WTC11 (cell line): Measurements from ENCODE around the gene NBEAL1. TPM values are rescaled to one million over a fixed set of nuclear protein-coding genes. Genes with fewer than 3 reads are reported as not detected.

ENCODE experiments used
- ATAC-seq: fragments of 200-7000 bp; cut with Tn5 transposase; 2 replicates; pipeline ENCODE4 v1.10.0; 2021; ENCODE audit warnings: mild to moderate bottlenecking, moderate library complexity
- CTCF ChIA-PET: fragments of 300-600 bp; sonication (Branson Sonifier 250); formaldehyde crosslinking; loops from one replicate; lab custom pipeline; 2021; ENCODE audit warnings: antibody characterized with exemption; lab: Charles Lee
- POLR2A ChIA-PET: fragments of 350-600 bp; sonication (Branson Sonifier 250); formaldehyde crosslinking; loops from one replicate; lab custom pipeline; 2021; ENCODE audit warnings: antibody characterized with exemption; lab: Charles Lee
- DNase-seq: peaks from one replicate; pipeline ENCODE4 v3.0.0; 2021; ENCODE audit warnings: low spot score
- H3K27ac Mint-ChIP-seq: 2 replicates; pipeline ENCODE4 v1.8.0; 2021; ENCODE audit warnings: mixed read lengths
- H3K27me3 Mint-ChIP-seq: 2 replicates; pipeline ENCODE4 v1.8.0; 2021; ENCODE audit warnings: low read depth, mild to moderate bottlenecking, moderate library complexity, mixed read lengths
- H3K36me3 Mint-ChIP-seq: 2 replicates; pipeline ENCODE4 v1.8.0; 2021; ENCODE audit warnings: mixed read lengths
- H3K4me1 Mint-ChIP-seq: 2 replicates; pipeline ENCODE4 v1.8.0; 2022; ENCODE audit warnings: mixed read lengths
- H3K4me3 Mint-ChIP-seq: 2 replicates; pipeline ENCODE4 v1.8.0; 2021; ENCODE audit warnings: mild to moderate bottlenecking, moderate library complexity, mixed read lengths
- H3K9me3 Mint-ChIP-seq: 2 replicates; pipeline ENCODE4 v1.8.0; 2021; ENCODE audit warnings: mixed read lengths
- EMX1 ChIP-seq: fragments of 250-450 bp; sonication (Bioruptor Pico); IDR thresholded peaks from 2 replicates; pipeline ENCODE4 v1.8.0; 2021; ENCODE audit warnings: mild to moderate bottlenecking
- ESRRA ChIP-seq: sonication (generic); formaldehyde crosslinking; IDR thresholded peaks from 2 replicates; pipeline ENCODE4 v1.8.1; 2022; ENCODE audit warnings: mild to moderate bottlenecking, missing genetic modification reagents, borderline replicate concordance
- ETV6 ChIP-seq: sonication (generic); formaldehyde crosslinking; IDR thresholded peaks from 2 replicates; pipeline ENCODE4 v1.8.1; 2022; ENCODE audit warnings: mild to moderate bottlenecking, missing genetic modification reagents
- GABPB1 ChIP-seq: sonication (generic); formaldehyde crosslinking; IDR thresholded peaks from 2 replicates; pipeline ENCODE4 v1.8.1; 2023; ENCODE audit warnings: mild to moderate bottlenecking, missing genetic modification reagents
- GTF2I ChIP-seq: fragments of 250-450 bp; sonication (Bioruptor Pico); conservative IDR thresholded peaks from 2 replicates; pipeline ENCODE4 v1.4.0; 2021; ENCODE audit warnings: mild to moderate bottlenecking
- IRF2 ChIP-seq: sonication (generic); formaldehyde crosslinking; IDR thresholded peaks from 2 replicates; pipeline ENCODE4 v1.8.0; 2022; ENCODE audit warnings: low read depth, missing genetic modification reagents, borderline replicate concordance
- MYBL2 ChIP-seq: sonication (generic); formaldehyde crosslinking; IDR thresholded peaks from 2 replicates; pipeline ENCODE4 v1.8.1; 2023; ENCODE audit warnings: mild to moderate bottlenecking, moderate library complexity, missing genetic modification reagents
- NR3C1 ChIP-seq: sonication (generic); formaldehyde crosslinking; conservative IDR thresholded peaks from 2 replicates; pipeline ENCODE4 v1.8.1; 2023; ENCODE audit warnings: low read depth, mild to moderate bottlenecking, missing genetic modification reagents
- SMAD3 ChIP-seq: sonication (generic); formaldehyde crosslinking; IDR thresholded peaks from 2 replicates; pipeline ENCODE4 v1.8.0; 2022; ENCODE audit warnings: missing genetic modification reagents, mild to moderate bottlenecking, borderline replicate concordance
- SP1 ChIP-seq: sonication (generic); formaldehyde crosslinking; conservative IDR thresholded peaks from 2 replicates; pipeline ENCODE4 v1.8.1; 2022; ENCODE audit warnings: missing genetic modification reagents
- TP53 ChIP-seq: sonication (generic); formaldehyde crosslinking; IDR thresholded peaks from 2 replicates; pipeline ENCODE4 v1.8.1; 2023; ENCODE audit warnings: mild to moderate bottlenecking, missing genetic modification reagents
- ZBTB21 ChIP-seq: sonication (generic); formaldehyde crosslinking; IDR thresholded peaks from 2 replicates; pipeline ENCODE4 v1.8.1; 2023; ENCODE audit warnings: mild to moderate bottlenecking, missing genetic modification reagents, borderline replicate concordance
- ZNF138 ChIP-seq: sonication (generic); formaldehyde crosslinking; conservative IDR thresholded peaks from 2 replicates; pipeline ENCODE4 v1.8.1; 2022; ENCODE audit warnings: mild to moderate bottlenecking, moderate library complexity, missing genetic modification reagents
- total RNA-seq: library from RNA; stranded (reverse); gene quantifications from 3 replicates; pipeline ENCODE4 v1.2.3, GENCODE V29; 2021
- TF ChIP-seq, protein P1 (sequence below): sonication (generic); formaldehyde crosslinking; IDR thresholded peaks from 2 replicates; pipeline ENCODE4 v1.8.0; 2022; ENCODE audit warnings: mild to moderate bottlenecking, missing genetic modification reagents
- TF ChIP-seq, protein P2 (sequence below): fragments of 250-450 bp; sonication (Bioruptor Pico); IDR thresholded peaks from 2 replicates; pipeline ENCODE4 v1.9.0; 2021; ENCODE audit warnings: moderate library complexity, mild to moderate bottlenecking, inconsistent platforms, borderline replicate concordance
- TF ChIP-seq, protein P3 (sequence below): sonication (generic); formaldehyde crosslinking; IDR thresholded peaks from 2 replicates; pipeline ENCODE4 v1.8.1; 2023; ENCODE audit warnings: mild to moderate bottlenecking, missing genetic modification reagents, moderate library complexity
- TF ChIP-seq, protein P4 (sequence below): sonication (generic); formaldehyde crosslinking; IDR thresholded peaks from 2 replicates; pipeline ENCODE4 v1.8.1; 2022; ENCODE audit warnings: low read depth, missing genetic modification reagents, borderline replicate concordance
- TF ChIP-seq, protein P5 (sequence below): sonication (generic); formaldehyde crosslinking; IDR thresholded peaks from 2 replicates; pipeline ENCODE4 v1.8.1; 2023; ENCODE audit warnings: mild to moderate bottlenecking, moderate library complexity, missing genetic modification reagents
- TF ChIP-seq, protein P6 (sequence below): sonication (generic); formaldehyde crosslinking; IDR thresholded peaks from 2 replicates; pipeline ENCODE4 v1.8.0; 2022; ENCODE audit warnings: missing genetic modification reagents

NBEAL1 gene
- total RNA-seq, 1 experiment from 2014 or later: 10.5 TPM

DNA sequence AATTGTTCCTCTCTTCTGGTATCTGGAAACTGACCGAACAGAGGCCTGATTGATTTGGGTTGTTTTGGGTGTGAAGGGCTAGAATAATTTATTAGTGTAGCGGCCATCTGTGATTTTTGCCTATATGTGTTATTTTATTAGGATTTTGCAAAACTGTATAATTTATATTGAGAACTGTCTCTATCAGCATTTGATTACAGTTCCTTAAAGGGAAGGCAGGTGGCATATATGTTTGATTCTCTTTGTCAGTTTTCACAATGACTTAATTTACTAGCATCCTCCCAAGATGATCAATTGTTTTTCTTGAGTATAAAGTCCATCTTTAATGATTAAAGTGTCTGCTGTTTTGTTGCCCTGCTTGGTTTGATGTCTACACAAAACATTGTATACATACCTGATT is 4.5 kb downstream of the NBEAL1 start:
- DNase-seq (no peak), ATAC-seq (no peak)
- Mint-ChIP-seq H3K27me3 (no peaks in the 10 kb centered on the region), H3K4me3 (no peak overlapping the region), H3K36me3 (no peaks in the 10 kb centered on the region), H3K9me3 (no peaks in the 10 kb centered on the region), H3K4me1 (peaks cover 16% of the 10 kb centered on the region), H3K27ac (no peak overlapping the region)
- ChIA-PET POLR2A (no interaction called here), CTCF (no interaction called here)
- TF ChIP-seq ETV6 (CRISPR knock-in tag) (no peak), TP53 (CRISPR knock-in tag) (no peak), ZBTB21 (CRISPR knock-in tag) (no peak), GTF2I (no peak), IRF2 (CRISPR knock-in tag) (no peak), SMAD3 (CRISPR knock-in tag) (no peak), ZNF138 (no peak), MYBL2 (no peak), SP1 (CRISPR knock-in tag) (no peak), NR3C1 (CRISPR knock-in tag) (no peak), ESRRA (CRISPR knock-in tag) (no peak), EMX1 (no peak), GABPB1 (no peak)
- TF ChIP-seq, protein P1, sequence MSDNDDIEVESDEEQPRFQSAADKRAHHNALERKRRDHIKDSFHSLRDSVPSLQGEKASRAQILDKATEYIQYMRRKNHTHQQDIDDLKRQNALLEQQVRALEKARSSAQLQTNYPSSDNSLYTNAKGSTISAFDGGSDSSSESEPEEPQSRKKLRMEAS (CRISPR knock-in tag): no peak
- TF ChIP-seq, protein P2, sequence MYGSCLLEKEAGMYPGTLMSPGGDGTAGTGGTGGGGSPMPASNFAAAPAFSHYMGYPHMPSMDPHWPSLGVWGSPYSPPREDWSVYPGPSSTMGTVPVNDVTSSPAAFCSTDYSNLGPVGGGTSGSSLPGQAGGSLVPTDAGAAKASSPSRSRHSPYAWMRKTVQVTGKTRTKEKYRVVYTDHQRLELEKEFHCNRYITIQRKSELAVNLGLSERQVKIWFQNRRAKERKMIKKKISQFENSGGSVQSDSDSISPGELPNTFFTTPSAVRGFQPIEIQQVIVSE (CRISPR knock-in tag): no peak
- TF ChIP-seq, protein P3, sequence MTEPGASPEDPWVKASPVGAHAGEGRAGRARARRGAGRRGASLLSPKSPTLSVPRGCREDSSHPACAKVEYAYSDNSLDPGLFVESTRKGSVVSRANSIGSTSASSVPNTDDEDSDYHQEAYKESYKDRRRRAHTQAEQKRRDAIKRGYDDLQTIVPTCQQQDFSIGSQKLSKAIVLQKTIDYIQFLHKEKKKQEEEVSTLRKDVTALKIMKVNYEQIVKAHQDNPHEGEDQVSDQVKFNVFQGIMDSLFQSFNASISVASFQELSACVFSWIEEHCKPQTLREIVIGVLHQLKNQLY (CRISPR knock-in tag): no peak
- TF ChIP-seq, protein P4, sequence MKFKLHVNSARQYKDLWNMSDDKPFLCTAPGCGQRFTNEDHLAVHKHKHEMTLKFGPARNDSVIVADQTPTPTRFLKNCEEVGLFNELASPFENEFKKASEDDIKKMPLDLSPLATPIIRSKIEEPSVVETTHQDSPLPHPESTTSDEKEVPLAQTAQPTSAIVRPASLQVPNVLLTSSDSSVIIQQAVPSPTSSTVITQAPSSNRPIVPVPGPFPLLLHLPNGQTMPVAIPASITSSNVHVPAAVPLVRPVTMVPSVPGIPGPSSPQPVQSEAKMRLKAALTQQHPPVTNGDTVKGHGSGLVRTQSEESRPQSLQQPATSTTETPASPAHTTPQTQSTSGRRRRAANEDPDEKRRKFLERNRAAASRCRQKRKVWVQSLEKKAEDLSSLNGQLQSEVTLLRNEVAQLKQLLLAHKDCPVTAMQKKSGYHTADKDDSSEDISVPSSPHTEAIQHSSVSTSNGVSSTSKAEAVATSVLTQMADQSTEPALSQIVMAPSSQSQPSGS: no peak
- TF ChIP-seq, protein P5, sequence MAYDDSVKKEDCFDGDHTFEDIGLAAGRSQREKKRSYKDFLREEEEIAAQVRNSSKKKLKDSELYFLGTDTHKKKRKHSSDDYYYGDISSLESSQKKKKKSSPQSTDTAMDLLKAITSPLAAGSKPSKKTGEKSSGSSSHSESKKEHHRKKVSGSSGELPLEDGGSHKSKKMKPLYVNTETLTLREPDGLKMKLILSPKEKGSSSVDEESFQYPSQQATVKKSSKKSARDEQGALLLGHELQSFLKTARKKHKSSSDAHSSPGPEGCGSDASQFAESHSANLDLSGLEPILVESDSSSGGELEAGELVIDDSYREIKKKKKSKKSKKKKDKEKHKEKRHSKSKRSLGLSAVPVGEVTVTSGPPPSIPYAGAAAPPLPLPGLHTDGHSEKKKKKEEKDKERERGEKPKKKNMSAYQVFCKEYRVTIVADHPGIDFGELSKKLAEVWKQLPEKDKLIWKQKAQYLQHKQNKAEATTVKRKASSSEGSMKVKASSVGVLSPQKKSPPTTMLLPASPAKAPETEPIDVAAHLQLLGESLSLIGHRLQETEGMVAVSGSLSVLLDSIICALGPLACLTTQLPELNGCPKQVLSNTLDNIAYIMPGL (CRISPR knock-in tag): no peak
- TF ChIP-seq, protein P6, sequence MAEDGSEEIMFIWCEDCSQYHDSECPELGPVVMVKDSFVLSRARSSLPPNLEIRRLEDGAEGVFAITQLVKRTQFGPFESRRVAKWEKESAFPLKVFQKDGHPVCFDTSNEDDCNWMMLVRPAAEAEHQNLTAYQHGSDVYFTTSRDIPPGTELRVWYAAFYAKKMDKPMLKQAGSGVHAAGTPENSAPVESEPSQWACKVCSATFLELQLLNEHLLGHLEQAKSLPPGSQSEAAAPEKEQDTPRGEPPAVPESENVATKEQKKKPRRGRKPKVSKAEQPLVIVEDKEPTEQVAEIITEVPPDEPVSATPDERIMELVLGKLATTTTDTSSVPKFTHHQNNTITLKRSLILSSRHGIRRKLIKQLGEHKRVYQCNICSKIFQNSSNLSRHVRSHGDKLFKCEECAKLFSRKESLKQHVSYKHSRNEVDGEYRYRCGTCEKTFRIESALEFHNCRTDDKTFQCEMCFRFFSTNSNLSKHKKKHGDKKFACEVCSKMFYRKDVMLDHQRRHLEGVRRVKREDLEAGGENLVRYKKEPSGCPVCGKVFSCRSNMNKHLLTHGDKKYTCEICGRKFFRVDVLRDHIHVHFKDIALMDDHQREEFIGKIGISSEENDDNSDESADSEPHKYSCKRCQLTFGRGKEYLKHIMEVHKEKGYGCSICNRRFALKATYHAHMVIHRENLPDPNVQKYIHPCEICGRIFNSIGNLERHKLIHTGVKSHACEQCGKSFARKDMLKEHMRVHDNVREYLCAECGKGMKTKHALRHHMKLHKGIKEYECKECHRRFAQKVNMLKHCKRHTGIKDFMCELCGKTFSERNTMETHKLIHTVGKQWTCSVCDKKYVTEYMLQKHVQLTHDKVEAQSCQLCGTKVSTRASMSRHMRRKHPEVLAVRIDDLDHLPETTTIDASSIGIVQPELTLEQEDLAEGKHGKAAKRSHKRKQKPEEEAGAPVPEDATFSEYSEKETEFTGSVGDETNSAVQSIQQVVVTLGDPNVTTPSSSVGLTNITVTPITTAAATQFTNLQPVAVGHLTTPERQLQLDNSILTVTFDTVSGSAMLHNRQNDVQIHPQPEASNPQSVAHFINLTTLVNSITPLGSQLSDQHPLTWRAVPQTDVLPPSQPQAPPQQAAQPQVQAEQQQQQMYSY (CRISPR knock-in tag): no peak

DNA sequence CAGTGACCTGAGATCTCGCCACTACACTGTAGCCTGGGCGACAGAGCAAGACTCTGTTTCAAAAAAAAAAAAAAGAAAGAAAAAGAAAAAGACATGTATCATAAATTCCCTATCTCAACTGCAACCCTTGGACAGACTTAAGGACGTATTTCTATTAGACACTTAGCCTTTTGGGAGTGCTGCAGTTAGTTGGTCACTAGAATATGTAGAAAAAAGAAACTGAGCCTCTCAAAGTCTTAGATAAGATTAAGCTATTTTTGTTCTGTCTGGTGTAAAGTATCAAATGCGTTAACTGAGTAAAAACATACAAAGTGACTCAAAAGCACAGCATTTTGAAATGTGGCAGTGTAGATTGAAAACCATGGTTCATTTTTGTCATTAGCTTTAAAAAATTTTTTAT is 7.3 kb downstream of the NBEAL1 start:
- TF ChIP-seq, protein P6 (CRISPR knock-in tag): no peak
- no peaks in the 10 kb centered on the region for H3K9me3 Mint-ChIP-seq
- H3K36me3 Mint-ChIP-seq: no peaks in the 10 kb centered on the region
- no peak overlapping the region for H3K4me3 Mint-ChIP-seq
- H3K4me1 Mint-ChIP-seq: peaks cover 9% of the 10 kb centered on the region
- H3K27ac Mint-ChIP-seq: no peak overlapping the region
- ATAC-seq (no peak), DNase-seq (no peak)
- H3K27me3 Mint-ChIP-seq: no peaks in the 10 kb centered on the region
- POLR2A ChIA-PET: no interaction called here
- CTCF ChIA-PET: no interaction called here
